Stimulated activated CD8-positive, alpha-beta memory T cell treated with anti-CD3 and anti-CD28 coated beads, Interleukin-15, amount 100 ng/mL, for 24 hours (primary cell): Measurements from ENCODE around the gene B4GAT1.
A peak's percentile ranks its signal among the peaks of the same experiment; 100 is the strongest.
"Not testable (repeated sequence)": the region's sequence is repeated elsewhere in the genome, so short reads cannot be mapped to it uniquely, and the experiment has no call there.

Experiments
- DNase-seq: peaks from one replicate; pipeline ENCODE4 v3.0.0-alpha.2; 2020; ENCODE audit warnings: low read depth

Gene B4GAT1

GRCh38 chr11:66322732-66323427 is 24.5 kb downstream of the B4GAT1 start:
- DNase-seq = no peak

GRCh38 chr11:66321606-66322005 is 25.8 kb downstream of the B4GAT1 start:
- DNase-seq = no peak

GRCh38 chr11:66320748-66321147 is 26.7 kb downstream of the B4GAT1 start:
- not testable (repeated sequence) for DNase-seq

- not testable (repeated sequence) for DNase-seq
These were observed 27.1 kb downstream of the B4GAT1 start for GRCh38 chr11:66320289-66320688.

GRCh38 chr11:66318600-66318970 is 28.8 kb downstream of the B4GAT1 start:
- no peak for DNase-seq

GRCh38 chr11:66317723-66318599 is 29.5 kb downstream of the B4GAT1 start:
- DNase-seq = no peak

- no peak for DNase-seq
These were observed 30.1 kb downstream of the B4GAT1 start for GRCh38 chr11:66317322-66317722.

- DNase-seq = no peak
These were observed 30.6 kb downstream of the B4GAT1 start, which contains the start of gene CD248 for GRCh38 chr11:66316849-66317251. TSS of gene CD248 (minus strand) at chr11:66317044. CDS start at chr11:66317027, 17 bp downstream.

GRCh38 chr11:66315921-66316811 is 31.3 kb downstream of the B4GAT1 start:
- DNase-seq = no peak

- no peak for DNase-seq
These were observed 31.9 kb downstream of the B4GAT1 start for GRCh38 chr11:66315498-66315885.

GRCh38 chr11:66314561-66315497 is 32.6 kb downstream of the B4GAT1 start:
- no peak for DNase-seq

GRCh38 chr11:66314186-66314501 is 33.3 kb downstream of the B4GAT1 start:
- no peak for DNase-seq

GRCh38 chr11:66313321-66314185 is 33.9 kb downstream of the B4GAT1 start:
- DNase-seq = no peak

GRCh38 chr11:66312549-66313320 is 34.7 kb downstream of the B4GAT1 start:
- peak; percentile 97 for DNase-seq

GRCh38 chr11:66311965-66312548 is 35.4 kb downstream of the B4GAT1 start:
- DNase-seq = peak; percentile 92

GRCh38 chr11:66311470-66311964 is 35.9 kb downstream of the B4GAT1 start:
- no peak for DNase-seq

- DNase-seq = not testable (repeated sequence)
These were observed 36.5 kb downstream of the B4GAT1 start for GRCh38 chr11:66310803-66311440.

- DNase-seq = no peak
These were observed 37.1 kb downstream of the B4GAT1 start for GRCh38 chr11:66310324-66310723.
